T-helper 2 cell treated with Interferon-gamma antibody and Interleukin-4, amounts not matched to agents 100 ng/mL and 5 ng/mL, for 36 hours (primary cell): Measurements from ENCODE around the gene SLC45A2. TPM values are rescaled to one million over a fixed set of nuclear protein-coding genes. Genes with fewer than 3 reads are reported as not detected.
"Not testable (repeated sequence)": the region's sequence is repeated elsewhere in the genome, so short reads cannot be mapped to it uniquely, and the experiment has no call there.

Source experiments
- intact Hi-C: fragments of 100-400 bp; cut with micrococcal nuclease; formaldehyde crosslinking; loops from one replicate; pipeline ENCODE4 v1.15.1; 2023
- total RNA-seq: library from RNA; stranded (reverse); gene quantifications from 2 replicates; pipeline ENCODE4 v1.2.3, GENCODE V29; 2022

Gene SLC45A2
- total RNA-seq, 1 donor from 2014 or later = 0.23 TPM

- intact Hi-C loops = loop anchor here (10.0 kb wide), 2 partner anchors 76 to 186 kb away; no protein-coding TSS in a partner anchor
These were observed 53.4 kb downstream of the SLC45A2 start for GRCh38 chr5:33931136-33931535.

- intact Hi-C loops = loop anchor here (10.0 kb wide), 2 partner anchors 75 to 185 kb away; no protein-coding TSS in a partner anchor
These were observed 54.4 kb downstream of the SLC45A2 start for GRCh38 chr5:33929925-33930690.

DNA sequence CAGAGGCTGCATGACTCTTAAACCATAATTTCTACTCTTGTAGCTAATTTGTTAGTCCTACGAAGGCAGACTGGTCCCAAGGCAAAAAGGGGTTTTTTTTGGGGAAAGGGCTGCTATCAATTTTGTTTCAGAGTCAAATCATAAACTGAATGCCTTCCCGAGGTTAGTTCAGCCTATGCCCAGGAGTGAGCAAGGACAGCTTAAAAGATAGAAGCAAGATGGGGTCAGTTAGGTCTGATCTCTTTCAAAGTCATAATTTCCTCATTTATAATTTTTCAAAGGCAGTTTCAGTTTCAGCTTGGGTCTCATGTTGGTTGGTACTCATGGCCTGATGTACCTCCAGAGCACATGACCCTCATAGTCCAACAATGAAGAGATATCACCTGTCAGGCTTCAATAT, 56.2 kb downstream of the SLC45A2 start:
- intact Hi-C loops = no loop called here

GRCh38 chr5:33927685-33928084, 56.8 kb downstream of the SLC45A2 start:
- intact Hi-C loops = no loop called here

DNA sequence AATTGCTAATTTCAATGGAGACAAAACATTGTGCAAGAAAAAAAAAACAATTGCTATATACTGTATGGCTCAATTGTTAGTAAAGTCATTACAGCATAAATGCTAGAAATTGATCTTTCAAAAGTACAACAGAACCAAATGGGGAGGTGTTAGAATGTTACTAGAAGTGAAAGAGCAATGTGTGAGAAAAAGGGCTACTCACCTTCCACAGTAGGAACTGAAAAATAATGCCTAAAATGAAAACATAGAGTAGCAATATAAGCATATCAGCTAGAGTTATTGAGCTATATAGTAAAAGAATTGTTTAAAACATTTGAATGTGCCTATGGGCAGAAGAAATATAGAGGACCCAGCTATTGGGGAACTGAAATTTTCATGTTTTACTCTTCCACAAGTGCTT, 59.2 kb downstream of the SLC45A2 start:
- intact Hi-C loops = no loop called here

- intact Hi-C loops = no loop called here
These were observed 63.5 kb downstream of the SLC45A2 start for GRCh38 chr5:33921002-33921401.

DNA sequence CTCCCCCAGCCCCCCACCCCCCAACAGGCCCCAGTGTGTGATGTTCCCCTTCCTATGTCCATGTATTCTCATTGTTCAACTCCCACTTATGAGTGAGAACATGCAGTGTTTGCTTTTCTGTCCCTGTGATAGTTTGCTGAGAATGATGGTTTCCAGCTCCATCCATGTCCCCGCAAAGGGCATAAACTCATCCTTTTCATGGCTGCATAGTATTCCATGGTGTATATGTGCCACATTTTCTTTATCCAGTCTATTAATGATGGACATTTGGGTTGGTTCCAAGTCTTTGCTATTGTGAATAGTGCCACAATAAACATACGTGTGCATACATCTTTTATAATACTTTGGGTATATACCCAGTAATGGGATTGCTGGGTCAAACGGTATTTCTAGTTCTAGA, 69.6 kb downstream of the SLC45A2 start:
- intact Hi-C loops = not testable (repeated sequence)

GRCh38 chr5:33906248-33906647, 78.2 kb downstream of the SLC45A2 start:
- intact Hi-C loops = not testable (repeated sequence)

DNA sequence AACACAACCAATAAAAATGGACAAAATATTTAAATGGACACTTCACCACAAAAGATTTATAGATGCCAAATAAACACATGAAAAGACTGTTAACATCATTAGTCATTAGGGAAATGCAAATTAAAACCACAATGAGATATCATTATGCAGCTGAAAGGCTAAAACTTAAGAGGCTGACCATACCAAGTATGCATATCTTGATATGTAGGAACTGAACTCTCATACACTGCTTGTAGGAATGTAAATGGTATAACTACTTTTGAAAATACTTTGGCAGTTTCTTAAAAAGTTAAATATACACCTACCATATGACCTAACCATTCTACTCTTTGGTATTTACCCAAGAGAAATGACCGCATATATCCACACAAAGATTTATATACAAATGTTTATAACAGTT, 79.1 kb downstream of the SLC45A2 start:
- intact Hi-C loops = no loop called here

- intact Hi-C loops = no loop called here
These were observed 81.4 kb downstream of the SLC45A2 start for GRCh38 chr5:33903118-33903517.

DNA sequence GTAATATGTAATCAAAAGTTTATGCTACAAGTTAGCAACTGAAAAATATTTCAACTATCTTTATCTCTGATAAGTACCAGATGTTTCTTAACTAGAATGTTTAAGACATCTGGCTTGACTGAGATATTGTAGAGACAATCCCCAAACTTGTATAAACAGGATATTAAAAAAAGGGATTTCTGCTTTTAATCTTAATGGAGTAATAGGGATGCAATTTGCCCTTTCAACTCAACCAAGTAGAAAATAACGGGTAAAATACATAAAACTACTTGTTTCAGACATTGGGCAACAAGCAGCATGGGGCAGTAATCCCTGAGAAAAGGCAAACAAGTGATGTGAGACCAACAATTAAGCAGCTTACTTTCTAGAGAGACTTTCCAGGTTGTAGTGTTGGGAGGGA, 83.3 kb downstream of the SLC45A2 start:
- intact Hi-C loops = no loop called here

Other genes starting within 250 kb of the SLC45A2 start
- not detected in 2 replicates for gene ADAMTS12, start 92.7 kb downstream of the SLC45A2 start, total RNA-seq
- gene RXFP3, start 48.3 kb downstream of the SLC45A2 start, total RNA-seq = not detected in 2 replicates
- 6.5 and 8.2 TPM in 2 replicates for gene AMACR, start 23.4 kb upstream of the SLC45A2 start, total RNA-seq
- gene C1QTNF3, start 58.5 kb upstream of the SLC45A2 start, total RNA-seq = 4.5 TPM in 2 replicates